ENCODE data around the gene ZRANB3. TPM values are rescaled to one million over a fixed set of nuclear protein-coding genes. Genes with fewer than 3 reads are reported as not detected.
"Not testable (repeated sequence)": the region's sequence is repeated elsewhere in the genome, so short reads cannot be mapped to it uniquely, and the experiment has no call there.

ZRANB3 gene
- total RNA-seq, 3 donors from 2014 or later = 5.0 to 5.8 (median 5.4) TPM

DNA sequence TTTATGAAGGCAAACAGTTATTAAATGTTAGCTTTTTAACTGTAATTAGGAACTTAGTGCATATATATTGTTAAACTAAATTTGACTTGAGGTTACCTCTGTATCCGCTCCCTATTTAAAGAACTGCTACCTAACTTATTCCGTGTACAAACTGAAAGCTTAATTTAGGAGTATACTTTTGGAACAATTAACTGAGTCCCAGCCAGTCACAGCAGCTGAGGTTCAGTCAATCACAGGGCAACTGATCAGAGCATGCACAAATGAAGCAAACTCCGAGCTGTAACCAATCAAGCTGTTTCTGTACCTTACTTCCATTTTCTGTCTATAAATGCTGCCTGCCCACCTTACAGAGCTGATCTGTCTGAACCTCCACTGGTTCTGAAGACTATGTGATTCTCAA, 417.7 kb downstream of the ZRANB3 start:
- Mint-ChIP-seq H3K4me1 (ENCODE audit: low read depth) (peaks cover 7% of the 10 kb centered on the region), H3K27me3 (ENCODE audit: low read depth) (no peaks in the 10 kb centered on the region), H3K36me3 (ENCODE audit: insufficient read depth) (peaks cover 32% of the 10 kb centered on the region), H3K4me3 (no peak overlapping the region), H3K9me3 (no peaks in the 10 kb centered on the region)
- ATAC-seq = no peak
- no peak for DNase-seq

DNA sequence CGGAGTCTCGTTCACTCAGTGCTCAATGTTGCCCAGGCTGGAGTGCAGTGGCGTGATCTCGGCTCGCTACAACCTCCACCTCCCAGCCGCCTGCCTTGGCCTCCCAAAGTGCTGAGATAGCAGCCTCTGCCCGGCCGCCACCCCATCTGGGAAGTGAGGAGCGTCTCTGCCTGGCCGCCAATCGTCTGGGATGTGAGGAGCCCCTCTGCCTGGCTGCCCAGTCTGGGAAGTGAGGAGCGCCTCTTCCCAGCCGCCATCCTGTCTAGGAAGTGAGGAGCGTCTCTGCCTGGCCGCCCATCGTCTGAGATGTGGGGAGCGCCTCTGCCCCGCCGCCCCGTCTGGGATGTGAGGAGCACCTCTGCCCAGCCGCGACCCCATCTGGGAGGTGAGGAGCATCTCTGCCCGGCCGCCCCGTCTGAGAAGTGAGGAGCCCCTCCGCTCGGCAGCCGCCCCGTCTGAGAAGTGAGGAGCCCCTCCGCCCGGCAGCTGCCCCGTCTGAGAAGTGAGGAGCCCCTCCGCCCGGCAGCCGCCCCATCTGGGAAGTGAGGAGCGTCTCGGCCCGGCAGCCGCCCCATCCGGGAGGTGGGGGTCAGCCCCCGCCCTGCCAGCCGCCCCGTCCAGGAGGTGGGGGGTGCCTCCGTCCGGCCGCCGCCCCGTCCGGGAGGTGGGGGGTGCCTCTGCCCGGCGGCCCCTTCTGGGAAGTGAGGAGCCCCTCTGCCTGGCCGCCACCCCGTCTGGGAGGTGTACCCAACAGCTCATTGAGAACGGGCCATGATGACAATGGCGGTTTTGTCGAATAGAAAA, 425.3 kb downstream of the ZRANB3 start:
- ATAC-seq; H3K27me3 Mint-ChIP-seq (ENCODE audit: low read depth); DNase-seq; H3K4me3 Mint-ChIP-seq; H3K9me3 Mint-ChIP-seq; H3K4me1 Mint-ChIP-seq (ENCODE audit: low read depth): not testable (repeated sequence)
- peaks cover 32% of the 10 kb centered on the region for H3K36me3 Mint-ChIP-seq (ENCODE audit: insufficient read depth)

DNA sequence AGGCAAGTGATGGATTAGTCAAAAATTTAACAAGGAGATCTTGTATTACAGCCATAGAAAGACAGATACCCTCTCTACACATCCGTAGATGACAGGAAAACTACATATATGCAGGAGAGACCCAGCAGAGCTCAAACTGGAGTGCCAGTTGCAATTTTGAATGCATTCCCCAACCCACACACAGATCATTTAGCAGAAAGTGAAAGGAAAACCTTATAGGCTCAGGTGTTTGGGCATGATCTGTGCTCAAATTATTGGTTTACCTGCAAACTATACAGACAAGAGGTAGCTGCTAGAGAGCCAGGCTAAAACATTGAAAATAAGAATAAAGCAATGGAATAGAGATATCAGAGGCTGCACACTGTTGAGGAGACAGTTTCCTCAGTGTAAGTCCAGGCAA, 427.2 kb downstream of the ZRANB3 start:
- H3K4me1 Mint-ChIP-seq (ENCODE audit: low read depth) = peaks cover 6% of the 10 kb centered on the region
- peaks cover 33% of the 10 kb centered on the region for H3K36me3 Mint-ChIP-seq (ENCODE audit: insufficient read depth)
- no peak overlapping the region for H3K4me3 Mint-ChIP-seq
- no peaks in the 10 kb centered on the region for H3K27me3 Mint-ChIP-seq (ENCODE audit: low read depth)
- no peak for ATAC-seq
- DNase-seq = no peak
- H3K9me3 Mint-ChIP-seq = peaks cover 10% of the 10 kb centered on the region

DNA sequence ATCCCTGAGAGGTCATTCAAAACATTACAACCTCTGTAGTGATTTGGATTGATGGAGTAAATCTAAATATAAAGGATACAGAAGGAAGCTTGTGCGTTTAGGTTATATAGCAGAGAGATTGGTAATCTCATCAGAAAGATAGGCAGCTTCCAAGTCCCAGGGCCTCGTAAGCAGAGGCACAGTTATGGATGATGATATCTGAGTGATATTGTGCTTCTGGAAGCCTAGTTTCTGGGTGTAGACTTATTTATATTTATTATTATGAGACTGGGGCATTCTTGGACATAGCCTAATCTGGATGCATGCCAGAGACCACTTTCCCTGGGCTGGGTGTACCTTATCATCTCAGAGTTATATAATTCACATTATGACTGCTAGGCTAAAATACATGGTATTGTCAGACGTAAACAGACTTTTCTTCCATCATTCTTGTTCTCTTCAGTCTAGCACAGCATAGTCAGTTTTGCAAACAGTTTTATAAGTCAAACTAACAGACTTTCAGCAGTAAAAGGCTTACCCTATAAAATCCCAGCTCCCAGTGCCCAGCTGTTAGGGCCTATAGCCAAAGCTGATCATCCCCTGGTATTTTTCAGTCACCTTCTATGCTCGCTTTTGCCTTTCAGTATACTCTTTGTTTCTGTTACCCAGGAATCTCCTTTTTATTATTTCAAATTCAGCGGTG, 431.1 kb downstream of the ZRANB3 start:
- DNase-seq = no peak
- Mint-ChIP-seq H3K4me1 (ENCODE audit: low read depth) (peaks cover 10% of the 10 kb centered on the region), H3K4me3 (no peak overlapping the region), H3K9me3 (peaks cover 10% of the 10 kb centered on the region), H3K36me3 (ENCODE audit: insufficient read depth) (peaks cover 43% of the 10 kb centered on the region), H3K27me3 (ENCODE audit: low read depth) (no peaks in the 10 kb centered on the region)
- ATAC-seq = no peak

DNA sequence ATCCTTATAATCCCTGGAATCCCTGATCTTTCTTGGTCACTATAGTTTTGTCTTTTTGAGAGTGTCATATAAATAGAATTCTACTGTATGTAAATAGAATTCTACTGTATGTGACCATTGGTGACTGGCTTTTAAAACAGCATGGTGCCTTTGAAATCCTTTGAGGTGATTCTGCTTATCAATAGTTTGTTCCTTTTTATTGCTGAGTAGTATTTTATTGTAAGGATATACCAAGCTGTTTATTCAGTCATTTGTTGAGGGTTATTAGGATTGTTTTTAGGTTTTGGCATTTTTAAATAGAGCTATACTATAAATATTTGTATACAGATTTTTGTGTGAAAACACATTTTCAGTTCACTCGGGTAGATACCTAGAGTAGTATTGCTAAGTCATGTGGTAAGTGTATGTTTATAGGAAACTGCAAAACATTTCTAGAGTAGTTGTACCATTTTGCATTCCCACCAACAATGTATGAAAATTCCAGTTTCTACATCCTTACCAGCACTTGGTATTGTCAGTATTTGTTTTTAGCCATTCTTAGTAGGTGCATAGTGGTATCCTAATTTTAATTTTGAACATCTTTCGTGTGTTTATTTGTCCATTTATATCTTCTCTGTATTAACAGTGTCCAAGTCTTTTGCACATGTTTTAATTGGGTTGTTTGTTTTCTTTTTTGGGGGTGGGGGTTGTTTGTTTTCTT, 433.3 kb downstream of the ZRANB3 start:
- no peak for ATAC-seq
- H3K9me3 Mint-ChIP-seq = no peaks in the 10 kb centered on the region
- no peak overlapping the region for H3K4me3 Mint-ChIP-seq
- no peaks in the 10 kb centered on the region for H3K27me3 Mint-ChIP-seq (ENCODE audit: low read depth)
- no peak for DNase-seq
- H3K36me3 Mint-ChIP-seq (ENCODE audit: insufficient read depth) = peaks cover 47% of the 10 kb centered on the region
- peaks cover 10% of the 10 kb centered on the region for H3K4me1 Mint-ChIP-seq (ENCODE audit: low read depth)

DNA sequence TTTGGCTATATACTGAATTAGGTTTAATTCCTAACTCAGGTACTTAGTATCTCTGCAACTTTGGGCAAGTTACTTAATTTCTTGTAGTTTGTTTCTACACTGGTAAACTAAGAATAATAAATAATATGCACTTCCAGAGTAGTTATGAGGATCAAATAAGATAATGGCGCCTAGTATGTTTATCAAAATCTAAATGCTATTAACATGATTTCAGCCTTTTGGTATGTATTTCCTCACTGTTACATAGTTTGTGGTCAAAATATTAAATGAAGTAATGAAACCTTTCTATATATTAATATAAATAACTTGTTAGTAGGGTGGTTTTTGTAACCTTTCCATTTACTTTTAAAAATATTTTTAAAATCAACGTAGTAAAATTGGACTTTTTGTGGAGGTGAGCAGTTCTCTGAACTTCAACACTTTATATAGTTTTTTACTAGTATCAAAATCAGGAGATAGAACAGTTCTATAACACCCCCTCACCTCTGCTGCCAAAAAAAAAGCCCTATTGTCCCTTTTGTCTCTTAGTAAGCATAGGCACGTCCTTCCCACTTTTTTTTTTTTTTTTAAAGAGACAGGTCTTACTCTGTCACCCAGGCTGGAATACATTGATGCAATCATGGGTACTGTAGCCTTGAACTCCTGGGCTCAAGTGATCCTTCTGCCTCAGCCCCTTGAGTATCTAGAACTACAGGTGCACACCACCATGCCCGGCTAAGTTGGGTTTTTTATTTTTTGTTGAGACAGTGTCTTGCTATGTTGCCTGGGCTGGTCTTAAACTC, 434.2 kb downstream of the ZRANB3 start:
- H3K36me3 Mint-ChIP-seq (ENCODE audit: insufficient read depth) = peaks cover 47% of the 10 kb centered on the region
- H3K27me3 Mint-ChIP-seq (ENCODE audit: low read depth) = no peaks in the 10 kb centered on the region
- no peak for ATAC-seq
- no peaks in the 10 kb centered on the region for H3K9me3 Mint-ChIP-seq
- no peak overlapping the region for H3K4me3 Mint-ChIP-seq
- no peak for DNase-seq
- H3K4me1 Mint-ChIP-seq (ENCODE audit: low read depth) = peaks cover 10% of the 10 kb centered on the region

DNA sequence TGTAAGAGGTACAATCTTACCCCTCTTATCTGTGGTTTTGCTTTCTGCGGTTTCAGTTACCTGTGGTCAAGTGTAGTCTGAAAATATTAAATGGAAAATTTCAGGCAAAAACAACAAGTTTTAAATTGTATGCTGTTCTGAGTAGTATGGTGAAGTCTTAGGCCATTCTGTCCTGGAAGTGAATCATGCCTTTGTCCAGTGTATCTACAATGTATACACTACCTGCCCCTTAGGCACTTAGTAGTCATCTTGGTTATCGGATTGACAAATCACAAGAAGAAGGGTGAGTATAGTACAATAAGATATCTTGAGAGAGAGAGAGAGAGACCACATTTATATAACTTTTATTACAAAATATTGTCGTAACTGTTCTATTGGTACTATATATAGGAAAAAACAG, 435.4 kb downstream of the ZRANB3 start:
- H3K4me1 Mint-ChIP-seq (ENCODE audit: low read depth) = peaks cover 10% of the 10 kb centered on the region
- ATAC-seq = no peak
- no peaks in the 10 kb centered on the region for H3K27me3 Mint-ChIP-seq (ENCODE audit: low read depth)
- DNase-seq = no peak
- H3K36me3 Mint-ChIP-seq (ENCODE audit: insufficient read depth) = peaks cover 47% of the 10 kb centered on the region
- no peak overlapping the region for H3K4me3 Mint-ChIP-seq
- no peaks in the 10 kb centered on the region for H3K9me3 Mint-ChIP-seq

DNA sequence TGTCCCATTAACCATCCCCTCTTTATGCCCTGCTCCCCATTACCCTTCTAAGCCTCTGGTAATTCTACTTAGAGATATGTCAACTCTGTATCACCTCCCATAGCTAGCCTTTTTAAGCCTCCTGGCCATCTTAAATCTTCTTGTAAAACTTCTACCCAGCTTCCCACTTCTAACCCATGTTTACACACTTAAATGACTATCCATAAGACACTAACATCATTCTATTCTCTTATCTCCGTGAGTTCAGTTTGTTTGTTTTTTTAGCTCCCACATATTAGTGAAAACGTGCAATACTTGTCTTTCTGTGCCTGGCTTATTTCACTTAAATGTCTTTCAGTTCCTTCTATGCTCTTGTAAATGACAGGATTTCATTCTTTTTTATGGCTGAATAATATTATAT, 436.5 kb downstream of the ZRANB3 start:
- DNase-seq (no peak), ATAC-seq (no peak)
- no peak overlapping the region for H3K4me3 Mint-ChIP-seq
- peaks cover 10% of the 10 kb centered on the region for H3K4me1 Mint-ChIP-seq (ENCODE audit: low read depth)
- no peaks in the 10 kb centered on the region for H3K9me3 Mint-ChIP-seq
- H3K27me3 Mint-ChIP-seq (ENCODE audit: low read depth) = no peaks in the 10 kb centered on the region
- peaks cover 49% of the 10 kb centered on the region for H3K36me3 Mint-ChIP-seq (ENCODE audit: insufficient read depth)

DNA sequence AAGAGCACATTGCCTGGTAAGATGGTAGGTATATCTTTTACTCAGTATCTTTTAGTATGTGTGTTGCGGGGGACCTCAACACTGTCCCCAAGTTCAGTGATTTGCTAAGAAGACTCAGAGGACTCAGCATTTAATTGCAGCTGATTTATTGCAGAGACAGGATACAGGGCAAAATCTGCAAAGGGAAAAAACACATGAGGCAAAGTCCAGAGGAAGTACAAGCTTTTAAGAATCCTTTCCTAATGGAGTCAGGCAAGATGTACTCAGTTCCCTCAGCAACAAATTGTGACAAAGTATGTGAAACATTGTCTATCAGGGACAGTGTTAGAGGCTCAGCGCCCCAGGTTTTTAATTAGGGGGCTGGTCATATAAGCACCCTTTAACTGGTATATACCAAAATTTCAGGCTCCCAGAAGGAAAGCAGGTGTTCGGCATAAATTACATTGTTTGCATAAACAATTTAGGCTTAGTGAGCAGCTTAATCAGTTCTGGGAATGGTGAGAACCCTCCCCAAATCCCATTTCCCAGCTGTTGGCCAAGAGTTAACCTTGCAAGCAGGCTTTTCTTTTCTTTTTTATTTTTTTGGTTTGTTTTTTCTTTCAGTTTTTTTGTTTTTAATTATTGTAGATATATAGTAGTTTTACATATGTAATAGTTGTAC, 437.2 kb downstream of the ZRANB3 start:
- Mint-ChIP-seq H3K4me3 (no peak overlapping the region), H3K4me1 (ENCODE audit: low read depth) (peaks cover 9% of the 10 kb centered on the region), H3K27me3 (ENCODE audit: low read depth) (no peaks in the 10 kb centered on the region)

DNA sequence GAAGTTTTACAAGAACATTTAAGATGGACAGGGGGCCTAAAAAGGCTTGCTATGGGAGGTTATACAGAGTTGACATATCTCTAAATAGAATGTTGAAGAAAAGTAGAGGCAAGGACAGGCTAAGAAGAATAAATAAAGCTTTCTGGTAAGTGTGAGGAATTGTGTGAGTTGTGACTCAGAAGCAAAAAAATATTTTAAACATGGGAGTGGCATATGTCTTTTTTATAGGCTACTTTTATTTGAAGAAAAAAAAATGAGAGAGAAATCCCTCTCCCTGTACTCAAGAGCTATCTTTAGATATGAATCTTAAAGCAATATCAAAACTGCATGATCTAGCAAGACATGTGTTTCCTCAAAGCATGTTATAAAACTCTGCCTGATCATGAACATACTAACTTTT, 437.8 kb downstream of the ZRANB3 start:
- DNase-seq (no peak), ATAC-seq (no peak)
- Mint-ChIP-seq H3K4me1 (ENCODE audit: low read depth) (peaks cover 8% of the 10 kb centered on the region), H3K9me3 (peaks cover 3% of the 10 kb centered on the region), H3K36me3 (ENCODE audit: insufficient read depth) (peaks cover 51% of the 10 kb centered on the region), H3K4me3 (no peak overlapping the region), H3K27me3 (ENCODE audit: low read depth) (no peaks in the 10 kb centered on the region)

More for the DNA sequence above, 437.2 kb downstream of the ZRANB3 start:
- H3K9me3 Mint-ChIP-seq = peaks cover 3% of the 10 kb centered on the region
- DNase-seq = no peak
- H3K36me3 Mint-ChIP-seq (ENCODE audit: insufficient read depth) = peaks cover 49% of the 10 kb centered on the region
- no peak for ATAC-seq

DNA sequence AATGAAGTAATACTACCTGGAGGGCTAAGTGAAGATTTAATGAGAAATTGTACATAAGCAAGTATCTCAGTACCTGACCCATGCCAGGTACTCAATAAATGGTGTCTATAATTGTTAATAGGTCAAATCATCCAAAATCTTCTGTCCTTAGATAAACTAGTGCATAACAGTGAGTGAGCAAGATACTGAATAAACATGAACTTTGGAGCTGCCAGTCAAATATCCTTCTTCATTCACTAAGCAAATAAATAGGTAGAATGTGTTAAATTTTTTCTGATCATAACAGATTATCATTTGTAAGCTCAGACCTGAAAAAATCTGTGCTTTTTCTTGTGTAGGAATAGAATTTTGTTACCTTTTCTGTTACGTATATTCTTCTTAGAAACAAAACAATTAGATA, 439.3 kb downstream of the ZRANB3 start:
- H3K4me1 Mint-ChIP-seq (ENCODE audit: low read depth) = peaks cover 10% of the 10 kb centered on the region

DNA sequence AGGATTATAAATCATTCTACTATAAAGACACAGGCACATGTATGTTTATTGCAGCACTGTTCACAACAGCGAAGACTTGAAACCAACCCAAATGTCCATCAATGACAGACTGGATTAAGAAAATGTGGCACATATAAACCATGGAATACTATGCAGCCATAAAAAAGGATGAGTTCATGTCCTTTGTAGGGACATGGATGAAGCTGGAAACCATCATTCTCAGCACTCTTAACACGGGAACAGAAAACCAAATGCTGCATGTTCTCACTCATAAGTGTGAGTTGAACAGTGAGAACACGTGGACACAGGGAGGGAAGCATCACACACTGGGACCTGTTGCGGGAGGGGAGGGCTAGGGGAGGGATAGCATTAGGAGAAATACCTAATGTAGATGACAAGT, 441.4 kb downstream of the ZRANB3 start:
- H3K9me3 Mint-ChIP-seq; H3K27me3 Mint-ChIP-seq (ENCODE audit: low read depth); H3K4me3 Mint-ChIP-seq; ATAC-seq; DNase-seq: not testable (repeated sequence)
- H3K4me1 Mint-ChIP-seq (ENCODE audit: low read depth) = peaks cover 20% of the 10 kb centered on the region
- H3K36me3 Mint-ChIP-seq (ENCODE audit: insufficient read depth) = peaks cover 52% of the 10 kb centered on the region

More for the DNA sequence above, 439.3 kb downstream of the ZRANB3 start:
- peaks cover 3% of the 10 kb centered on the region for H3K9me3 Mint-ChIP-seq
- H3K36me3 Mint-ChIP-seq (ENCODE audit: insufficient read depth) = peaks cover 49% of the 10 kb centered on the region
- ATAC-seq (no peak), DNase-seq (no peak)
- H3K4me3 Mint-ChIP-seq = no peak overlapping the region
- no peaks in the 10 kb centered on the region for H3K27me3 Mint-ChIP-seq (ENCODE audit: low read depth)

Data from activated T-cell treated with anti-CD3 and anti-CD28 coated beads, Interleukin-2, amount 50 U/mL, for 4 hours (primary cell).